ENCODE data around the gene CXXC5. TPM values are rescaled to one million over a fixed set of nuclear protein-coding genes. Genes with fewer than 3 reads are reported as not detected.
A peak's percentile ranks its signal among the peaks of the same experiment; 100 is the strongest.

The CXXC5 gene
- total RNA-seq, 6 donors from 2014 or later, result 25.7 to 39.5 (median 33.0) TPM

GRCh38 chr5:139675825-139676224 lies 27.7 kb downstream of the CXXC5 start:
- DNase-seq (no peak), ATAC-seq (ENCODE audit: low FRiP score in 2 of 2) (no peak)
- H3K27ac ChIP-seq, result no peak overlapping the region
- H3K36me3 ChIP-seq, result peaks cover 0 to 10% (median 4%) of the 10 kb centered on the region in 4 donors
- H3K4me3 ChIP-seq, result no peak overlapping the region
- no peaks in the 10 kb centered on the region for H3K27me3 ChIP-seq
- H3K4me1 ChIP-seq, result peaks cover 16 to 21% (median 19%) of the 10 kb centered on the region in 4 donors
- TF ChIP-seq POLR2A (IDR thresholded peaks at IDR 0.05), result no peak
- TF ChIP-seq EP300 (IDR thresholded peaks at IDR 0.05), result no peak
- no peak for TF ChIP-seq CTCF (IDR thresholded peaks at IDR 0.05)
- TF ChIP-seq POLR2AphosphoS5 (IDR thresholded peaks at IDR 0.05), result no peak
- 80 to 90% methylated on average over 3 to 4 of the region's 4 CpGs for WGBS, 2 donors
- H3K9me3 ChIP-seq, result no peaks in the 10 kb centered on the region

- ATAC-seq (ENCODE audit: low FRiP score in 2 of 2) (no peak), DNase-seq (no peak)
- H3K36me3 ChIP-seq, result peaks cover 0 to 16% (median 9%) of the 10 kb centered on the region in 4 donors
- no peak overlapping the region for H3K27ac ChIP-seq
- H3K27me3 ChIP-seq, result no peaks in the 10 kb centered on the region
- 56 to 82% methylated on average over 1 of the region's 3 CpGs for WGBS, 2 donors
- H3K4me1 ChIP-seq, result peaks cover 10 to 15% (median 13%) of the 10 kb centered on the region in 4 donors
- TF ChIP-seq CTCF (IDR thresholded peaks at IDR 0.05), result no peak
- TF ChIP-seq POLR2AphosphoS5 (IDR thresholded peaks at IDR 0.05), result no peak
- no peak for TF ChIP-seq POLR2A (IDR thresholded peaks at IDR 0.05)
- TF ChIP-seq EP300 (IDR thresholded peaks at IDR 0.05), result no peak
- H3K9me3 ChIP-seq, result no peaks in the 10 kb centered on the region
- no peak overlapping the region for H3K4me3 ChIP-seq
Observed at GRCh38 chr5:139676406-139676805, 28.3 kb downstream of the CXXC5 start.

- WGBS, 2 donors, result 71 to 81% methylated on average over 17 to 23 of the region's 29 CpGs
- DNase-seq (no peak), ATAC-seq (ENCODE audit: low FRiP score in 2 of 2) (no peak)
- Histone ChIP-seq H3K4me3 (no peak overlapping the region), H3K27me3 (no peaks in the 10 kb centered on the region), H3K4me1 (peaks cover 4 to 8% (median 7%) of the 10 kb centered on the region in 4 donors), H3K9me3 (no peaks in the 10 kb centered on the region), H3K36me3 (peaks cover 0 to 23% (median 13%) of the 10 kb centered on the region in 4 donors), H3K27ac (no peak overlapping the region)
- TF ChIP-seq POLR2A (IDR thresholded peaks at IDR 0.05), result no peak
- no peak for TF ChIP-seq EP300 (IDR thresholded peaks at IDR 0.05)
- TF ChIP-seq CTCF (IDR thresholded peaks at IDR 0.05), result no peak
Observed at GRCh38 chr5:139676951-139677735, 29.0 kb downstream of the CXXC5 start.

GRCh38 chr5:139677736-139678613 lies 29.8 kb downstream of the CXXC5 start:
- peak in 1 of 2 donors; percentile 23 for ATAC-seq (ENCODE audit: low FRiP score in 2 of 2)
- peak overlapping the region in 1 of 4 donors; percentile 2 for H3K27ac ChIP-seq
- 73 to 90% methylated on average over 11 to 20 of the region's 22 CpGs for WGBS, 2 donors
- no peaks in the 10 kb centered on the region for H3K27me3 ChIP-seq
- H3K36me3 ChIP-seq, result peaks cover 0 to 29% (median 17%) of the 10 kb centered on the region in 4 donors
- H3K9me3 ChIP-seq, result no peaks in the 10 kb centered on the region
- TF ChIP-seq EP300 (IDR thresholded peaks at IDR 0.05), result no peak
- H3K4me3 ChIP-seq, result no peak overlapping the region
- DNase-seq, result no peak
- H3K4me1 ChIP-seq, result peaks cover 0 to 6% (median 2%) of the 10 kb centered on the region in 4 donors
